ENCODE data around the gene MMRN1. TPM values are rescaled to one million over a fixed set of nuclear protein-coding genes. Genes with fewer than 3 reads are reported as not detected.
A peak's percentile ranks its signal among the peaks of the same experiment; 100 is the strongest.
"Not testable (repeated sequence)": the region's sequence is repeated elsewhere in the genome, so short reads cannot be mapped to it uniquely, and the experiment has no call there.

MMRN1 gene
- total RNA-seq (2014; rRNA removed; shearing (Covaris generic); ENCODE audit: low replicate concordance), result not detected in 2 replicates

GRCh38 chr4:89894649-89895550, at the start of gene MMRN1:
Gene MMRN1 (plus strand): TSS chr4:89894854. CDS start chr4:89894972, 118 bp downstream.
- no peaks in the 10 kb centered on the region for H3K9me3 ChIP-seq

GRCh38 chr4:89847571-89848325, 46.9 kb upstream of the MMRN1 start:
- H3K9me3 ChIP-seq, result no peaks in the 10 kb centered on the region
- DNase-seq, result no peak
- no peaks in the 10 kb centered on the region for H3K27me3 ChIP-seq
- no peaks in the 10 kb centered on the region for H3K36me3 ChIP-seq
- no peak overlapping the region for H3K4me3 ChIP-seq

More at GRCh38 chr4:89894649-89895550, at the start of gene MMRN1:
- Histone ChIP-seq H3K27me3 (no peaks in the 10 kb centered on the region), H3K36me3 (no peaks in the 10 kb centered on the region), H3K4me3 (no peak within 1 kb of the TSS)
- no peak for DNase-seq

- no peak overlapping the region for H3K4me3 ChIP-seq
- no peaks in the 10 kb centered on the region for H3K9me3 ChIP-seq
- no peaks in the 10 kb centered on the region for H3K36me3 ChIP-seq
- no peak for DNase-seq
- no peaks in the 10 kb centered on the region for H3K27me3 ChIP-seq
Observed at GRCh38 chr4:89855236-89855635, 39.4 kb upstream of the MMRN1 start.

GRCh38 chr4:89860971-89861370, 33.7 kb upstream of the MMRN1 start:
- Histone ChIP-seq H3K4me3 (no peak overlapping the region), H3K9me3 (no peaks in the 10 kb centered on the region), H3K27me3 (no peaks in the 10 kb centered on the region), H3K36me3 (no peaks in the 10 kb centered on the region)
- DNase-seq, result no peak

GRCh38 chr4:89863533-89863932, 31.1 kb upstream of the MMRN1 start:
- no peak overlapping the region for H3K4me3 ChIP-seq
- no peaks in the 10 kb centered on the region for H3K9me3 ChIP-seq
- no peaks in the 10 kb centered on the region for H3K36me3 ChIP-seq
- H3K27me3 ChIP-seq, result no peaks in the 10 kb centered on the region
- DNase-seq, result no peak

GRCh38 chr4:89868276-89868675, 26.4 kb upstream of the MMRN1 start:
- Histone ChIP-seq H3K4me3 (no peak overlapping the region), H3K9me3 (no peaks in the 10 kb centered on the region), H3K27me3 (no peaks in the 10 kb centered on the region), H3K36me3 (no peaks in the 10 kb centered on the region)
- DNase-seq, result no peak

- Histone ChIP-seq H3K27me3 (no peaks in the 10 kb centered on the region), H3K36me3 (no peaks in the 10 kb centered on the region), H3K4me3 (no peak overlapping the region), H3K9me3 (no peaks in the 10 kb centered on the region)
- no peak for DNase-seq
Observed at GRCh38 chr4:89868999-89869589, 25.6 kb upstream of the MMRN1 start.

GRCh38 chr4:89871211-89871610, 23.4 kb upstream of the MMRN1 start:
- H3K27me3 ChIP-seq, result no peaks in the 10 kb centered on the region
- DNase-seq, result no peak
- H3K9me3 ChIP-seq, result no peaks in the 10 kb centered on the region
- H3K36me3 ChIP-seq, result no peaks in the 10 kb centered on the region
- H3K4me3 ChIP-seq, result no peak overlapping the region

- Histone ChIP-seq H3K4me3 (no peak overlapping the region), H3K36me3 (no peaks in the 10 kb centered on the region), H3K9me3 (no peaks in the 10 kb centered on the region), H3K27me3 (no peaks in the 10 kb centered on the region)
- DNase-seq, result no peak
Observed at GRCh38 chr4:89876548-89876947, 18.1 kb upstream of the MMRN1 start.

GRCh38 chr4:89878611-89879010, 16.0 kb upstream of the MMRN1 start:
- no peaks in the 10 kb centered on the region for H3K36me3 ChIP-seq
- no peaks in the 10 kb centered on the region for H3K9me3 ChIP-seq
- H3K4me3 ChIP-seq, result no peak overlapping the region
- no peaks in the 10 kb centered on the region for H3K27me3 ChIP-seq
- DNase-seq, result no peak

GRCh38 chr4:89879215-89879614, 15.4 kb upstream of the MMRN1 start:
- no peak for DNase-seq
- Histone ChIP-seq H3K4me3 (no peak overlapping the region), H3K9me3 (no peaks in the 10 kb centered on the region)

GRCh38 chr4:89889289-89889688, 5.4 kb upstream of the MMRN1 start:
- Histone ChIP-seq H3K4me3 (no peak overlapping the region), H3K9me3 (no peaks in the 10 kb centered on the region), H3K36me3 (no peaks in the 10 kb centered on the region), H3K27me3 (no peaks in the 10 kb centered on the region)
- peak; percentile 2 for DNase-seq

More at GRCh38 chr4:89879215-89879614, 15.4 kb upstream of the MMRN1 start:
- H3K36me3 ChIP-seq, result no peaks in the 10 kb centered on the region
- H3K27me3 ChIP-seq, result no peaks in the 10 kb centered on the region

- H3K9me3 ChIP-seq, result no peaks in the 10 kb centered on the region
- no peak for DNase-seq
- H3K36me3 ChIP-seq, result no peaks in the 10 kb centered on the region
- no peak overlapping the region for H3K4me3 ChIP-seq
- H3K27me3 ChIP-seq, result no peaks in the 10 kb centered on the region
Observed at GRCh38 chr4:89897867-89898266, 3.2 kb downstream of the MMRN1 start.

GRCh38 chr4:89898304-89898716, 3.7 kb downstream of the MMRN1 start:
- Histone ChIP-seq H3K36me3 (no peaks in the 10 kb centered on the region), H3K4me3 (no peak overlapping the region), H3K27me3 (no peaks in the 10 kb centered on the region), H3K9me3 (no peaks in the 10 kb centered on the region)
- no peak for DNase-seq

GRCh38 chr4:89899152-89899551, 4.5 kb downstream of the MMRN1 start:
- Histone ChIP-seq H3K4me3 (no peak overlapping the region), H3K27me3 (no peaks in the 10 kb centered on the region), H3K9me3 (no peaks in the 10 kb centered on the region), H3K36me3 (no peaks in the 10 kb centered on the region)
- no peak for DNase-seq

GRCh38 chr4:89899854-89900253, 5.2 kb downstream of the MMRN1 start:
- Histone ChIP-seq H3K4me3 (no peak overlapping the region), H3K27me3 (no peaks in the 10 kb centered on the region), H3K36me3 (no peaks in the 10 kb centered on the region), H3K9me3 (no peaks in the 10 kb centered on the region)
- DNase-seq, result no peak

- not testable (repeated sequence) for H3K4me3 ChIP-seq, H3K36me3 ChIP-seq
- DNase-seq, result peak; percentile 16
Observed at GRCh38 chr4:89901808-89902431, 7.3 kb downstream of the MMRN1 start.

More at GRCh38 chr4:89901808-89902431, 7.3 kb downstream of the MMRN1 start:
- H3K27me3 ChIP-seq, H3K9me3 ChIP-seq: not testable (repeated sequence)

Measured in MG63 (cell line).